ENCODE results near the gene IQCC. TPM values are rescaled to one million over a fixed set of nuclear protein-coding genes. Genes with fewer than 3 reads are reported as not detected.

Gene IQCC
- total and polyA plus RNA-seq, 4 donors = 1.6 to 3.8 (median 2.5) TPM

GRCh38 chr1:32186077-32186476 is 19.4 kb upstream of the IQCC start:
- TF ChIP-seq CTCF (IDR thresholded peaks at IDR 0.05; ENCODE audit: control extremely low read depth, extremely low read depth) = no peak
- no peak for ATAC-seq (ENCODE audit: insufficient read depth, low FRiP score)
- 85 to 88% methylated on average over 2 of the region's 2 CpGs for WGBS, 2 donors

DNA sequence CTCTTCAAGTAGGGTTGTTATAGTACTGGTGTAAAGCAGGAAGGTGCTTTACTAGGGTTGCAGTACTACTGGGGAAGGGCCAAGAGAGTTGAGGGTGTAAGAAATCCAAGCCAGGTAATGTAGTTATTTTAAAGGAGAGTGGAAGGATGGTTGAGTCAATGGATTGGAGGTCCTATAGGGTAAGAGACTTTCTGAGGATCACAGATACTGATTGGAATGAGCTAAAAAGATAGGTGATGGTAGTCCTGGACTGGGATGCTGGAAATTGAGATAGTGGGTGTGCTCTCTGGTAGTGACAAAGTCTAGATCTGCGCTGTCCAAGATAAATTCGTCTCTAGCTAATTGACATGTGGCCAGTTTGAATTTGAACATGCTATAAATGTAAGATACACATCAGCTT is 19.0 kb upstream of the IQCC start:
- peaks cover 0 to 16% (median 3%) of the 10 kb centered on the region in 5 donors for H3K4me1 ChIP-seq (ENCODE audit: control insufficient read depth in 5 of 5, insufficient read depth in 5 of 5, low read length in 5 of 5)
- no peak overlapping the region for H3K27ac ChIP-seq (ENCODE audit: low read depth in 1 of 2, low read length in 1 of 2)
- no peaks in the 10 kb centered on the region for H3K9me3 ChIP-seq (ENCODE audit: control insufficient read depth in 4 of 4, insufficient read depth in 3 of 4, low read length in 3 of 4)
- no peak for ATAC-seq (ENCODE audit: insufficient read depth, low FRiP score)
- peaks cover 27 to 63% (median 53%) of the 10 kb centered on the region in 4 donors for H3K36me3 ChIP-seq (ENCODE audit: control insufficient read depth in 4 of 4, insufficient read depth in 4 of 4, low read length in 4 of 4)
- no peak overlapping the region for H3K4me3 ChIP-seq
- H3K27me3 ChIP-seq (ENCODE audit: control insufficient read depth in 3 of 3, insufficient read depth in 3 of 3, low read length in 2 of 3) = no peaks in the 10 kb centered on the region
- no peak for DNase-seq
- TF ChIP-seq CTCF (IDR thresholded peaks at IDR 0.05; ENCODE audit: control extremely low read depth, extremely low read depth) = no peak
- no peak overlapping the region for H3K9ac ChIP-seq (ENCODE audit: insufficient read depth in 1 of 2, low read length in 2 of 2)
- WGBS, 2 donors = 93 to 96% methylated on average over 2 of the region's 2 CpGs

More at GRCh38 chr1:32186077-32186476, 19.4 kb upstream of the IQCC start:
- Histone ChIP-seq H3K36me3 (ENCODE audit: control insufficient read depth in 4 of 4, insufficient read depth in 4 of 4, low read length in 4 of 4) (peaks cover 23 to 58% (median 51%) of the 10 kb centered on the region in 4 donors), H3K9me3 (ENCODE audit: control insufficient read depth in 4 of 4, insufficient read depth in 3 of 4, low read length in 3 of 4) (no peaks in the 10 kb centered on the region), H3K27ac (ENCODE audit: low read depth in 1 of 2, low read length in 1 of 2) (no peak overlapping the region), H3K4me1 (ENCODE audit: control insufficient read depth in 5 of 5, insufficient read depth in 5 of 5, low read length in 5 of 5) (peaks cover 0 to 19% (median 8%) of the 10 kb centered on the region in 5 donors), H3K4me3 (no peak overlapping the region), H3K9ac (ENCODE audit: insufficient read depth in 1 of 2, low read length in 2 of 2) (no peak overlapping the region), H3K27me3 (ENCODE audit: control insufficient read depth in 3 of 3, insufficient read depth in 3 of 3, low read length in 2 of 3) (no peaks in the 10 kb centered on the region)
- DNase-seq = no peak

DNA sequence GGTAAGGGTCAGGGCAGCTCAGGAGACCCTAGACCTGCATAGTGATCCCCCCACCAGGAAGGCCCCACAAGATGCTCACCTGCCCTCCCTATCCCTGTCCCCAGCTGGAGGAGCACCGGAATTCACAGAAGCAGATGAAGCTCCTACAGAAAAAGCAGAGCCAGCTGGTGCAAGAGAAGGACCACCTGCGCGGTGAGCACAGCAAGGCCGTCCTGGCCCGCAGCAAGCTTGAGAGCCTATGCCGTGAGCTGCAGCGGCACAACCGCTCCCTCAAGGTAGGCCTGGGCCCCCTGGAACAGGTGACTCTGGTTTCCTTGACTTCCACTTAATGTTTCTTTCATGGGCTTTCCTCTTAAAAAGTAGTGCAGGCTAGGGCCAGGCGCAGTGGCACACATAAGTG is 17.6 kb upstream of the IQCC start:
- no peak for TF ChIP-seq CTCF (IDR thresholded peaks at IDR 0.05; ENCODE audit: control extremely low read depth, extremely low read depth)
- WGBS, 2 donors = 96 to 99% methylated on average over 9 of the region's 9 CpGs
- Histone ChIP-seq H3K27ac (ENCODE audit: low read depth in 1 of 2, low read length in 1 of 2) (no peak overlapping the region), H3K4me3 (no peak overlapping the region), H3K4me1 (ENCODE audit: control insufficient read depth in 5 of 5, insufficient read depth in 5 of 5, low read length in 5 of 5) (peaks cover 0 to 9% (median 0%) of the 10 kb centered on the region in 5 donors), H3K9ac (ENCODE audit: insufficient read depth in 1 of 2, low read length in 2 of 2) (no peak overlapping the region), H3K9me3 (ENCODE audit: control insufficient read depth in 4 of 4, insufficient read depth in 3 of 4, low read length in 3 of 4) (no peaks in the 10 kb centered on the region), H3K36me3 (ENCODE audit: control insufficient read depth in 4 of 4, insufficient read depth in 4 of 4, low read length in 4 of 4) (peaks cover 37 to 68% (median 59%) of the 10 kb centered on the region in 4 donors), H3K27me3 (ENCODE audit: control insufficient read depth in 3 of 3, insufficient read depth in 3 of 3, low read length in 2 of 3) (no peaks in the 10 kb centered on the region)
- DNase-seq (no peak), ATAC-seq (ENCODE audit: insufficient read depth, low FRiP score) (no peak)
